Measurements from ENCODE around the gene PRRG4. TPM values are rescaled to one million over a fixed set of nuclear protein-coding genes. Genes with fewer than 3 reads are reported as not detected.
A peak's percentile ranks its signal among the peaks of the same experiment; 100 is the strongest.

The PRRG4 gene
- total and polyA plus RNA-seq, 10 donors = 0.65 to 6.7 (median 3.7) TPM

DNA sequence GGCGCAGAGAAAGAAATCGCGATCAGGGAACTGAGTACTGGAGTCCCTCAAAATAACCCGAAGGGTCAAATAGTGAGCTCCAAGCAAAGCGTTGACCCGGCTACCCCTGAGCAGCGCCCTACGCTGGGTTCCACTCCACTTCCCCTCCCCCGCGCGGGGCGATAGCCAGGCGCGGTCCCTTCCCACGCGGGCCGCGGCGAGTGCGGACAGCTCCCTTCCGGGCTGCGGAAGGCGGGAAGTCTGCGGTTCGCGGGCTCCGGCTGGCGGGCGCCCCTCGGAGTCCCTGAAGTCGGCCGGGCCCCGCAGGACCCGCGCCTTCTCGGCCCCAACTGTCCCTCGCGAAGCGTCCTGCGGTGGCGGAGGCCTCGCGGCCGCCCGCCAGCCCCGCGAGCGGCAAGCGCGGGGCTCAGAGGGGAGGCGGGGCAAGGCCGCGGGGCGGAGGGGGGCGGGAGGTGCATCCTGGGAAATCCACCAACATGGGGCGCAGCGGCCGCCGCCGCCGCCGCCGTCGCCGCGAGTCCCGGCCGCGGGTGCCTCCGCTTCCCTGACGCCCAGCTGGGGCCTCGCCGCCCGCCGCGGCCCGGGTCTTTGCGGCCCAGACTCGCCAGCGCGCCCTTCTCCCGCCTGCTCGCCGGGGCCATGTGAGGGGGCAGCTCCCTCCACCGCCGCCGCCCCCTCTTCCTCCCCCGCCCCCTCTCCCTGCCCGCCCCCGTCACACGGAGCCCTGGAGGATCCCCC lies 62.8 kb downstream of the PRRG4 start, which contains the start of gene QSER1:
Gene QSER1, plus strand, starts transcription at position 457 of the 738 bp plus-strand sequence. CDS start 315 bp downstream, outside the sequence.
- Histone ChIP-seq H3K4me1 (peaks cover 0 to 41% (median 34%) of the 10 kb centered on the region in 6 donors), H3K36me3 (no peaks in the 10 kb centered on the region), H3K27me3 (replicated peaks in 1 of 7) (no peaks in the 10 kb centered on the region), H3K4me3 (peak within 1 kb of the TSS; percentile 84 to 92 (median 90)), H3K9me3 (peaks cover 0 to 5% (median 0%) of the 10 kb centered on the region in 8 donors), H3K27ac (peak within 1 kb of the TSS; percentile 84 to 96 (median 94))
- intact Hi-C loops (cut with DNase I; ENCODE audit: low total_unique reads) = no loop called here
- 0 to 1% (median 0%) methylated on average over 25 to 91 of the region's 91 CpGs for WGBS, 5 donors
- TF ChIP-seq POLR2AphosphoS5 (IDR thresholded peaks at IDR 0.05) = peak; percentile 84 to 90 (median 86)
- peak in 2 of 3 donors; percentile 22 to 46 for TF ChIP-seq POLR2A (IDR thresholded peaks at IDR 0.05)
- TF ChIP-seq, protein P1, sequence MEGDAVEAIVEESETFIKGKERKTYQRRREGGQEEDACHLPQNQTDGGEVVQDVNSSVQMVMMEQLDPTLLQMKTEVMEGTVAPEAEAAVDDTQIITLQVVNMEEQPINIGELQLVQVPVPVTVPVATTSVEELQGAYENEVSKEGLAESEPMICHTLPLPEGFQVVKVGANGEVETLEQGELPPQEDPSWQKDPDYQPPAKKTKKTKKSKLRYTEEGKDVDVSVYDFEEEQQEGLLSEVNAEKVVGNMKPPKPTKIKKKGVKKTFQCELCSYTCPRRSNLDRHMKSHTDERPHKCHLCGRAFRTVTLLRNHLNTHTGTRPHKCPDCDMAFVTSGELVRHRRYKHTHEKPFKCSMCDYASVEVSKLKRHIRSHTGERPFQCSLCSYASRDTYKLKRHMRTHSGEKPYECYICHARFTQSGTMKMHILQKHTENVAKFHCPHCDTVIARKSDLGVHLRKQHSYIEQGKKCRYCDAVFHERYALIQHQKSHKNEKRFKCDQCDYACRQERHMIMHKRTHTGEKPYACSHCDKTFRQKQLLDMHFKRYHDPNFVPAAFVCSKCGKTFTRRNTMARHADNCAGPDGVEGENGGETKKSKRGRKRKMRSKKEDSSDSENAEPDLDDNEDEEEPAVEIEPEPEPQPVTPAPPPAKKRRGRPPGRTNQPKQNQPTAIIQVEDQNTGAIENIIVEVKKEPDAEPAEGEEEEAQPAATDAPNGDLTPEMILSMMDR (IDR thresholded peaks at IDR 0.05 in 8 of 11, conservative IDR thresholded peaks at IDR 0.05 in 3 of 11) = peak in 1 of 11 experiments; percentile 9
- DNase-seq = peak; percentile 93

DNA sequence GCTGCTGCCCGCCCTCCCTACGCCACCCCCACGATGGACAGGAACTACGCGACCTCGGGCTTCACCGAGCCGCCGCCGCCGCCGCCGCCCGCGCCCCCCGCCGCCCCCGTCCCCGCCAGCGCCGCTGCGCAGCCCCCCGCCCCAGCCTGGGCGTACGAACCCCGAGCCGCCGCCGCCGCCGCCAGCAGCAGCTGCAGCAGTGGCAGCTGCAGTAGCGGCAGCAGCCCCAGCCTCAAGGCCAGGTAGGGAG lies 63.3 kb downstream of the PRRG4 start:
- 0 to 2% (median 1%) methylated on average over 1 to 32 of the region's 32 CpGs; no CpG with 5 or more reads in 1 of the 5 donors for WGBS, 5 donors
- H3K4me3 ChIP-seq = peak overlapping the region; percentile 84 to 92 (median 90)
- peaks cover 0 to under 1% (median 0%) of the 10 kb centered on the region in 8 donors for H3K9me3 ChIP-seq
- intact Hi-C loops (cut with DNase I; ENCODE audit: low total_unique reads) = no loop called here
- H3K36me3 ChIP-seq = no peaks in the 10 kb centered on the region
- no peaks in the 10 kb centered on the region for H3K27me3 ChIP-seq (replicated peaks in 1 of 7)
- peaks cover 0 to 41% (median 34%) of the 10 kb centered on the region in 6 donors for H3K4me1 ChIP-seq
- peak overlapping the region; percentile 84 to 96 (median 94) for H3K27ac ChIP-seq
- DNase-seq = peak; percentile 92
- TF ChIP-seq POLR2A (IDR thresholded peaks at IDR 0.05) (no peak), POLR2AphosphoS5 (IDR thresholded peaks at IDR 0.05) (no peak)
- TF ChIP-seq, protein P1 (IDR thresholded peaks at IDR 0.05 in 8 of 11, conservative IDR thresholded peaks at IDR 0.05 in 3 of 11) = no peak

DNA sequence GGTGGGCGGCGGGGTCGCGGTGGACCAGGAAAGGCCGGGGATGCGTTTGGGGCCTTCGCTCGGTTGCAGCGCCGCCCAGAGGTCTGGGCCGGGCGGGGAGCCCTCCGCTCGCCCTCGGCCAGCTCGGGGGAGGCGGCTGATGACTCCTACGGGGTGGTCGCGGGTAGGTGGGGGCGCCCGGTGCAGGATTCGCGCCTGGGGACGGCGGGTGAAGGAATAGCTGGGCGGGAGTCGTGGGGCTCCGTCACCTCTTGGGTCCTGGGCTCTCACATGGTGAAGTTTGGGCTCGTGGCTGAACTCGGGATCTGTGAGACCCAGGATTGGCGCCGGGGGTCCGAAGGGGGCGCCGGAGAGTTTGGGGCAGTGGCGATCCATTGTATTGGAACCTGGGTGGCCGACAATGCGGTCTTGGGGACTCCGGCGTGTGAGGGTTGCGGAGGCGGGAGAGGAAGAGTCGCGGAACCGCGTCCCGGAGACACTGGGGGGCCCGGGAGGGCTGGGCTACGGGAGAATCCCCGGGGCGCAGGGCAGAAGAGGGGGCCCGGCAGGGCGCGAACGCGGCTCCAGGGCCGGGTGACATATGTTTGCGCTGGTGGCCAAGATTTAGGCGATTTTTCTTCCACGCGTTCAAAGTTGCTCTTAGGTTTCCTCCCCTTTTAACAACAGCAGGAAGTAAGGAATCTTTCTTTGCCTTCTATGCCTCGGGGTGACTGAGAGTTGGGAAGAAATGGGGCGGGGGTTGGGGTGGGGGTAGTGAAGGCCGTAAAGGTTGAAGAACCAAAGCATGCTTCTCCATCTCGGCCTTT lies 63.8 kb downstream of the PRRG4 start:
- peak; percentile 92 for DNase-seq
- Histone ChIP-seq H3K36me3 (peaks cover 0 to 1% (median 0%) of the 10 kb centered on the region in 6 donors), H3K27me3 (replicated peaks in 1 of 7) (no peaks in the 10 kb centered on the region), H3K4me1 (peaks cover 0 to 42% (median 34%) of the 10 kb centered on the region in 6 donors), H3K9me3 (no peaks in the 10 kb centered on the region), H3K27ac (peak overlapping the region; percentile 76 to 96 (median 94)), H3K4me3 (peak overlapping the region; percentile 84 to 92 (median 90))
- TF ChIP-seq POLR2A (IDR thresholded peaks at IDR 0.05) (no peak), POLR2AphosphoS5 (IDR thresholded peaks at IDR 0.05) (peak in 2 of 3 donors; percentile 24 to 46)
- TF ChIP-seq, protein P1 (IDR thresholded peaks at IDR 0.05 in 8 of 11, conservative IDR thresholded peaks at IDR 0.05 in 3 of 11) = peak in 7 of 11 experiments; percentile 25 to 63 (median 43)
- intact Hi-C loops (cut with DNase I; ENCODE audit: low total_unique reads) = no loop called here
- WGBS, 5 donors = 0 to 3% (median 1%) methylated on average over 35 to 66 of the region's 66 CpGs

All from spleen (tissue), 11 donors.